ENCODE measurements around the gene PYM1.

The PYM1 gene

DNA sequence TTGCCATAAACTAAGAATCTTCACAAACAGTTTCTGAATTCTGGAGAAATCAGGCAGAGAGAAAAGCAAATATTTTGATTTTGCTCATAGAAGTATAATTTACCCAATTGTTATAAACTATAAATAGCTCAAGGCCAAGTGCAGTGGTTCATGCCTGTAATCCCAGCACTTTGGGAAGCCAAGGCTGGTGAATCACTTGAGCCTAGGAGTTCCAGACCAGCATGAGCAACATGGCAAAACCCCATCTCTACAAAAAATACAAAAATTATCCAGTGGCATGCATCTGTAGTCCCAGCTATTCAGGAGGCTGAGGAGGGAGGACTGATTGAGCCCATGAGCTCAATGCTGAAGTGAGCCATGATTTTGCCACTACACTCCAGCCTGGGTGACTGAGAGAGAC is 65.4 kb downstream of the PYM1 start:
- Histone ChIP-seq H3K27me3 (ENCODE audit: insufficient read depth, low read length, poor library complexity, severe bottlenecking) (no peaks in the 10 kb centered on the region), H3K9me3 (ENCODE audit: insufficient read depth, low read depth, low read length) (peaks cover 2% of the 10 kb centered on the region; the same call in 1 of the 2 replicates), H3K4me1 (ENCODE audit: insufficient read depth, low read length, poor library complexity, severe bottlenecking) (no peaks in the 10 kb centered on the region), H3K4me2 (ENCODE audit: low read depth, low read length, poor library complexity, severe bottlenecking) (no peak overlapping the region), H3F3A (ENCODE audit: low read depth) (no peaks in the 10 kb centered on the region), H2AFZ (ENCODE audit: low read length) (no peak overlapping the region), H3K9me2 (replicated peaks; ENCODE audit: low read depth, low read length) (no peaks in the 10 kb centered on the region), H4K20me1 (ENCODE audit: insufficient read depth, low read length, poor library complexity, severe bottlenecking) (no peaks in the 10 kb centered on the region), H3K36me3 (ENCODE audit: insufficient read depth, low read length) (no peaks in the 10 kb centered on the region), H3K4me3 (ENCODE audit: low read length, poor library complexity, severe bottlenecking) (no peak overlapping the region), H3K79me2 (ENCODE audit: insufficient read depth, low read length) (no peaks in the 10 kb centered on the region), H3K9ac (ENCODE audit: low read depth, low read length, poor library complexity, severe bottlenecking) (no peak overlapping the region)
- TF ChIP-seq, protein P1, sequence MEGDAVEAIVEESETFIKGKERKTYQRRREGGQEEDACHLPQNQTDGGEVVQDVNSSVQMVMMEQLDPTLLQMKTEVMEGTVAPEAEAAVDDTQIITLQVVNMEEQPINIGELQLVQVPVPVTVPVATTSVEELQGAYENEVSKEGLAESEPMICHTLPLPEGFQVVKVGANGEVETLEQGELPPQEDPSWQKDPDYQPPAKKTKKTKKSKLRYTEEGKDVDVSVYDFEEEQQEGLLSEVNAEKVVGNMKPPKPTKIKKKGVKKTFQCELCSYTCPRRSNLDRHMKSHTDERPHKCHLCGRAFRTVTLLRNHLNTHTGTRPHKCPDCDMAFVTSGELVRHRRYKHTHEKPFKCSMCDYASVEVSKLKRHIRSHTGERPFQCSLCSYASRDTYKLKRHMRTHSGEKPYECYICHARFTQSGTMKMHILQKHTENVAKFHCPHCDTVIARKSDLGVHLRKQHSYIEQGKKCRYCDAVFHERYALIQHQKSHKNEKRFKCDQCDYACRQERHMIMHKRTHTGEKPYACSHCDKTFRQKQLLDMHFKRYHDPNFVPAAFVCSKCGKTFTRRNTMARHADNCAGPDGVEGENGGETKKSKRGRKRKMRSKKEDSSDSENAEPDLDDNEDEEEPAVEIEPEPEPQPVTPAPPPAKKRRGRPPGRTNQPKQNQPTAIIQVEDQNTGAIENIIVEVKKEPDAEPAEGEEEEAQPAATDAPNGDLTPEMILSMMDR (conservative IDR thresholded peaks at IDR 0.05; ENCODE audit: low read length) = no peak
- TF ChIP-seq EZH2phosphoT487 (IDR thresholded peaks at IDR 0.05; ENCODE audit: borderline replicate concordance) = no peak

DNA sequence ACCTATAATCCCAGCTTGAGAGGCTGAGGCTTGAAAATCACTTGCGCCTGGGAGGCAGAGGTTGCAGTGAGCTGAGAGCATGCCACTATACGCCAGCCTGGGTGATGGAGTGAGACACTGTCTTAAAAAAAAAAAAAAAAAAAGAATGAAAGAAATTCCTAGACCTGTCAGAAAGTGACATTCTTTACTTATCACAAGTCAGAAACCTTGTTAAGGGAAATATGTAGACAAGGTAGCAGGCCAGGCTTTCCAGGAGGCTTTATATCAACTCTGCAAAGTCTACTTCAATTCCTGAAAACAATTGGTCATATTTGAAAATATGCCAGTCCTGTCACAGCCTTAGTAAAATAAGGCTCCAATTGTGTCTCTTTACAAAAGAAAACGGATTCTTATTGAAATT is 65.8 kb downstream of the PYM1 start:
- H4K20me1 ChIP-seq (ENCODE audit: insufficient read depth, low read length, poor library complexity, severe bottlenecking) = no peaks in the 10 kb centered on the region
- H2AFZ ChIP-seq (ENCODE audit: low read length) = no peak overlapping the region
- H3K4me3 ChIP-seq (ENCODE audit: low read length, poor library complexity, severe bottlenecking) = no peak overlapping the region
- H3K4me2 ChIP-seq (ENCODE audit: low read depth, low read length, poor library complexity, severe bottlenecking) = no peak overlapping the region
- H3F3A ChIP-seq (ENCODE audit: low read depth) = no peaks in the 10 kb centered on the region
- H3K4me1 ChIP-seq (ENCODE audit: insufficient read depth, low read length, poor library complexity, severe bottlenecking) = no peaks in the 10 kb centered on the region
- TF ChIP-seq EZH2phosphoT487 (IDR thresholded peaks at IDR 0.05; ENCODE audit: borderline replicate concordance) = no peak
- TF ChIP-seq, protein P1 (conservative IDR thresholded peaks at IDR 0.05; ENCODE audit: low read length) = no peak
- H3K9ac ChIP-seq (ENCODE audit: low read depth, low read length, poor library complexity, severe bottlenecking) = no peak overlapping the region
- no peaks in the 10 kb centered on the region for H3K79me2 ChIP-seq (ENCODE audit: insufficient read depth, low read length)
- no peaks in the 10 kb centered on the region for H3K27me3 ChIP-seq (ENCODE audit: insufficient read depth, low read length, poor library complexity, severe bottlenecking)
- no peaks in the 10 kb centered on the region for H3K9me2 ChIP-seq (replicated peaks; ENCODE audit: low read depth, low read length)
- H3K36me3 ChIP-seq (ENCODE audit: insufficient read depth, low read length) = no peaks in the 10 kb centered on the region
- peaks cover 2% of the 10 kb centered on the region; the same call in 1 of the 2 replicates for H3K9me3 ChIP-seq (ENCODE audit: insufficient read depth, low read depth, low read length)

DNA sequence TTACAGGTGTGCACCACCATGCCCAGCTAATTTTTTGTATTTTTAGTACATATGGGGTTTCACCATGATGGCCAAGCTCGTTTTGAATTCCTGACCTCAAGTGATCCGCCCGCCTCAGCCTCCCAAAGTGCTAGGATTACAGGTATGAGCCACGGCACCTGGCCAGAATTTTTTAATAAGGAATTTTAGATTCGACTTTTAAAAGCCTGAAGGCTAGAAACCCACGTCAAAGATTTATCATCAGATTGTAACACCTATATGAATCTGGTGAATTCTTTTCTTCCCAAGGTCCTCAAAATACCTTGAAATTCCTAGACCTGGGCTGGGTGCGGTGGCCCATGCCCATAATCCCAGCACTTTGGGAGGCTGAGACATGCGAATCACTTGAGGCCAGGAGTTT is 66.3 kb downstream of the PYM1 start:
- H3K4me2 ChIP-seq (ENCODE audit: low read depth, low read length, poor library complexity, severe bottlenecking) = no peak overlapping the region
- H4K20me1 ChIP-seq (ENCODE audit: insufficient read depth, low read length, poor library complexity, severe bottlenecking) = no peaks in the 10 kb centered on the region
- no peaks in the 10 kb centered on the region for H3K27me3 ChIP-seq (ENCODE audit: insufficient read depth, low read length, poor library complexity, severe bottlenecking)
- TF ChIP-seq EZH2phosphoT487 (IDR thresholded peaks at IDR 0.05; ENCODE audit: borderline replicate concordance) = no peak
- TF ChIP-seq, protein P1 (conservative IDR thresholded peaks at IDR 0.05; ENCODE audit: low read length) = no peak
- no peak overlapping the region for H3K9ac ChIP-seq (ENCODE audit: low read depth, low read length, poor library complexity, severe bottlenecking)
- no peak overlapping the region for H3K4me3 ChIP-seq (ENCODE audit: low read length, poor library complexity, severe bottlenecking)
- H3K9me3 ChIP-seq (ENCODE audit: insufficient read depth, low read depth, low read length) = peaks cover 2% of the 10 kb centered on the region; the same call in 1 of the 2 replicates
- H3K79me2 ChIP-seq (ENCODE audit: insufficient read depth, low read length) = no peaks in the 10 kb centered on the region
- no peaks in the 10 kb centered on the region for H3K36me3 ChIP-seq (ENCODE audit: insufficient read depth, low read length)
- H3F3A ChIP-seq (ENCODE audit: low read depth) = no peaks in the 10 kb centered on the region
- H3K9me2 ChIP-seq (replicated peaks; ENCODE audit: low read depth, low read length) = no peaks in the 10 kb centered on the region
- no peak overlapping the region for H2AFZ ChIP-seq (ENCODE audit: low read length)
- H3K4me1 ChIP-seq (ENCODE audit: insufficient read depth, low read length, poor library complexity, severe bottlenecking) = no peaks in the 10 kb centered on the region
